ENCODE data around the gene PPP2R5D. TPM values are rescaled to one million over a fixed set of nuclear protein-coding genes. Genes with fewer than 3 reads are reported as not detected.

Gene PPP2R5D
- 35.6 and 39.7 TPM in 2 replicates for total RNA-seq

DNA sequence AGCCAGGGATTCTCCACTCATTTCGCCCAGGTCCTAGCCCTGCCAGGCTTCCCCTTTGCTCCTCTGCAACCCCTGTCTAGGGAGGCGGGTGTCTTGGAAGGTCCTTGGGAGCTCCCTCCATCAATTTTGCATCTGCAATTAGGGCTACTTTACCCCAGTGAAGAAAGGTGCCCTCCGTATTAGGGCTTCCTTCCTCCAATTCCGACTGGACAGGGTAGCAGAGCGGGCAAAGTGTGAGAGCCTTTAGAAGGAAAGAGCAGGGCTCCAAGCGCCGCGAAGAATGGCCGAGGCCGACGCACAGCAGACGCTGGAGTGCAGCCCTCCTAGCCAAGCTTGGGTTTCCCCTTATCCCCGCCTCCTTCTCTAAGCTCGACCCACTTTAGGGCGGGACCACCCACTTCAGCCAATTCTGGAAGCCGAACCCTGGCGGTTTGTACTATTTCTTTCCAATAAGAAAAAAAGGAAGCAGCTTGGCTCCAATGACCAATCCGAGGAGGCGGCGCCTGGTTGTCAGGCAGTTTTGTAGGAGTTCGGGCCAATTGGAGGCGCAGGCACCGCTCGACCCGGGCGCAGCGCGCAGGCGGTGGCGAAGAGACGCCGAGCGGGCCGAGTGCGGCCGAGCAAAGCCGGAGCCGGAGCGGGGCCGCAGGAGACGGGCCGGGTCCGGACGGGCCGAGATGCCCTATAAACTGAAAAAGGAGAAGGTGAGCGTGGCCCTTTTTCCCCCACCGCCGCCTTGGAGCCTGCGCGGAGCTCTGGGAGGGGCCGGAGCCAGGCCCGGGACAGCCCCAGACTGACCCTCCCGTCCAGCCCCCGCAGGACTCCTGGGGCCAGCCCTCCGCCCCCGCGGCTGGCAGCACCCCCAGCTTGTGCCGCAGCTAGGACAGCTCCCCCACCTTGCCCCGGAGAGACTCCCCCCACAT is at the start of gene PPP2R5D:
PPP2R5D (plus strand) TSS at position 570 of the 923 bp plus-strand sequence; CDS start at position 678, 108 bp downstream.

DNA sequence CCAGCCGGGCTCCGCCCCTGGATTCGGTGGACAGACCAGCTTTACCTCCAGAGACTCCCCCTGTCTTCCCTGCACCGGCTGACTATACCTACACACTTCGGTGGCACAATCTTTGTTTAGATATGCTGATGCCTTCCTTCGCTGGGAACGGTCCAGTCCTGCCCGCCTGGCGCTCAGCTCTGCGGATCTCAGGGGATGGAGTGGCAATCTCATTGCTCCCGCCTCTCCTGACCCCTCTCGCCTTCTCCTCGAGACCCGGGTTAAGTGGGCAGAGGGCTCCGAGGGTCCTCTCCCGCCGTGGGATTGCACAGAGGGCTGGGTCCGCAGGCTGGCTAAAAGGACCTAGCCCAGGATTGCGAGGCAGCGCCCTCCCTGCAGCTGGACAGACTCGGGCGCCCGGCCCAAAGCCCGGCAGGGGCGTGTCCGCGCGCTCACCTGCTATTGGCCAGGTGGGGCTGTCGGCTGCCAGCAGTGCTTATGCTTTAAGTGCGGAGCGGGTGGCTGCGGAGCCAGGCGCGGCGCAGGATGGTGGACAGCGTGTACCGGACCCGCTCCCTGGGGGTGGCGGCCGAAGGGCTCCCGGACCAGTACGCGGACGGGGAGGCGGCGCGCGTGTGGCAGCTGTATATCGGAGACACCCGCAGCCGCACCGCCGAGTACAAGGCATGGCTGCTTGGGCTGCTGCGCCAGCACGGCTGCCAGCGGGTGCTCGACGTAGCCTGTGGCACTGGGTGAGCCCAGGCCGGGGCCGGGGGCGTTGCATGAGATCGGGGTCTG is 23.9 kb upstream of the PPP2R5D start, which contains the start of gene GNMT:
GNMT (plus strand) TSS at position 512 of the 777 bp plus-strand sequence; CDS start at position 526, 14 bp downstream.

DNA sequence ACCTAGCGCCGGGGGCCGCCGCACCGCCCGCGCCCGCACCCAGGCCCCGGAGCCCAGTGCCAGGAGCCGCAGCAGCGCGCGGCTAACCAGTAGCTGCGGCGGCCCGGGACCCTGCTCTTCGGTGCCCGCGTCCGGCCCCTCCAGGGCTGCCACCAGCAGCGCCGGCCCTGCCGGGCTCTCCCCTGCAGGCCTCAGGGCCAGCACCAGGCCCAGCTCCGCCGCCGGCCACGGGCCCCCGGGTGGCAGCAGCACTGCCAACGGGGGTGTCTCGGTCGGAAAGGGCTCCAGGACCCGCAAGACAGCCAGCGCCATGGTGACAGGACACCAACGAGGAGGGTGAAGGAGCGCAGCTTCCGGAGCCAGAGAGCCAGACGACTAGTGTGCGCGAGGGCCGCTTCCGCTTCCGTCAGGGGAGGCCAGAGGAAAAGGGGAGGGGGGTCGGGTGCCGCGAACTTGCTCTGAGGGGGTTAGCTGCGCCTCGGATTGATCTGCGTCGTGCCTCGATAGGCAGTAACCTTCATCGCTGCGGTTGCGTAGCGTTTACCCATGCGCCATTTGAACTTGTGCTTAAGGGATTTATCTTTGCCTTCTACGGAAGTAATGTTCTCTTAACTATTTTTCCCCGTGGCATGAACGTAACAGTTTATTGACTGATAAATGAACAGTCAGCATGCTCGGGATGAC is 5.4 kb upstream of the PPP2R5D start, which contains the start of gene PEX6:
PEX6 (minus strand) TSS at position 343 of the 684 bp plus-strand sequence; CDS start at position 312, 31 bp downstream.

DNA sequence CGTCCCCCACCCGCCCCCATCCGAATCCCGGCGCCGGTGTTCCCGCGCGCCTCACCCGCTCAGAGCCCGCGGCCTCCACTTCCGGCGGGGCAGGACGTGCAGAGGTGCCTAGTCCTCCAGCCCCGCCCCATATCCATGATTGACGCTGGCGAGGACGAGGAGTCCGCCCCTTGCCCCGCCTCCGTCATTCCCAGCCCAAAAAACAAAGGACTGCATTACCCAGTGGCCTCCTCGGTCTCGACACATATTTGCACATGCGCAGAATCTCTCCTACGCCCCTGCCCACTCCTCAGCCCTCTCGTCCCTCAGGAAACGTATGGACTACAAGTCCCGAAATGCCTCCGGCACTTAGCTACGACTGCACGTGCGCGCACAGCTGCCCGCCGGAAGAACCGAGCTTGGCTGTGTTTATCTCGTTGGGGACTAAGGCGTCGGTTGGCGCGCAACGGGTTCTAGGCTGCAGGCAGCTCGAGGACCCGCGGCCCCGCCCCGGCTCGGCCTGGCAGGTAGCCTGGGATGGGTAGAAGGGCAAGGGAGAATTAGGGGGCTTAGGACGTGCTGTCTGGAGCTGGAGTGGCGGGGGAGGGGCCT is 29.6 kb downstream of the PPP2R5D start, which contains the start of the genes KLHDC3 and MEA1:
KLHDC3 (plus strand) TSS at position 407 of the 591 bp plus-strand sequence. CDS start 2,944 bp downstream, outside the sequence.
MEA1 (minus strand) TSS at position 104 of the 591 bp plus-strand sequence. CDS start 133 bp downstream, outside the sequence.

DNA sequence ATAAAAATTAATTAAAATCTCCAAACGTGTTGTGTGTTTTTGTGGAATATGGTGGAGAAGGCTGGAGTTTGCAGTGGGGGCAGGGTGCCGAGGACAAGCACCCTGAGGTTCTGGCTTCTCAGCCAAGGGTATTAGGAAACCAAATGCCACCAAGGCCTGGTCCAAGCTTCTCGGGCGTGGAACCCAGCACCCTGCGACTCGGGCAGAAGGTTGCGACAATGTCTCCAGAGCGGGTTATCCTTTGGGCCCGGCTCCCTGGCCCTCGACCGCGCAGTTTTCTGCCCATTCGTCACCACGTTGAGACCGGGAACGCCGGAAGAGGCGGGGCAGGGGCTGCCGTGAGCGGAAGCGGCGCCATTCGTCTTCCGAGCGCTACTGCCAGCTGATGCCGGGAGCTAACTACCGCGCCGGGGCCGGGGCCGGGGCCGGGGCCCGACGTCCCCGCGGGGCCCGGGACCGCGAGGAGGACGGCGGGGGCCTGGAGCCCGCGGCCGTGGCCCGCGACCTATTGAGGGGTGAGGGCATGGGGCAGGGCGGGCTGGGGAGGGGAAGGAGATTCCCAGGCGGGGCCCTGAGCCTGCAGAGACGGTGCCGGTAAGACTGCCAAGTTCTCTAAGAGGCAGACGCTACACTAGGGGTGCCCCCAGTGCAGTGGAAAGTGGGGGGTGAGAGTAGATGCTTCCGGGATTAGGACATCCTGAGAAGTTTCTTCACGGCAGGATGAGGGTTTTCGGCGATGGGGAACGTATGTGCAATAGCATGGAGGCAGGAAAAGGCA is 37.1 kb downstream of the PPP2R5D start, which contains the start of gene RRP36:
RRP36 (plus strand) TSS at position 354 of the 778 bp plus-strand sequence; CDS start at position 386, 32 bp downstream.

DNA sequence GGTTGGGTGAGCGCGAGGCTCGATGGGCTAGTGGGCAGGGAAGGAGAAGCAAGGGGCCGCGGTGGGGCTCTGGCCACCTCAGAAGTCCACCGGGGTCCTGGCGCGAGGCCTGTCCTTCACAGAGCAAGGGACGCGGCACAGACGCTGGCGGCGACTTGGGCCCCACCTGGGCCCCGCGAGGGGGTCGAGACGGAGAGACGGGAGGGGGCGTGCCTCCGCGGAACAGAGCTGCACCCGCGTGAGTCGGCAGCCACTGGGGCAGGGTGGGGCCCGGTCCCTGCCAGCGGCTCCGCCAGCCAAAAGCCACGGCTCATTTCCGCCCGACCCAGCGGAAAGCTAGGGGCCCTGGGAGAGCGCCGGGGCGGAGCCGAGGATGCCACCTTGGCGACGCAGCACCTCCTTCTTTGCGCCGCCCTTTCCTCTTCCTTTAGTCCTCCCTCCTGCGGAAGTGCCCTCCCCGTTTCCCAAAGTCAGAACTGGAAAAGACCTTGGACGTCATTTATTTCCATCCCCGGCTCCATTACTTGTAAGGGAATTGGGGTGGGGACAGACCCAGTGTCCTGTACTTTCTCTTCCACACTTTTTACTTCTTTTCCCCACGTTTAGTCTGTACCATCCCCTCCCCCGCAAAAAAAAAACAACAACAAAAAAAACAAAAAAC is 69.3 kb downstream of the PPP2R5D start, which contains the start of gene CUL7:
CUL7 (minus strand) TSS at position 307 of the 661 bp plus-strand sequence. CDS start 1,063 bp downstream, outside the sequence.

DNA sequence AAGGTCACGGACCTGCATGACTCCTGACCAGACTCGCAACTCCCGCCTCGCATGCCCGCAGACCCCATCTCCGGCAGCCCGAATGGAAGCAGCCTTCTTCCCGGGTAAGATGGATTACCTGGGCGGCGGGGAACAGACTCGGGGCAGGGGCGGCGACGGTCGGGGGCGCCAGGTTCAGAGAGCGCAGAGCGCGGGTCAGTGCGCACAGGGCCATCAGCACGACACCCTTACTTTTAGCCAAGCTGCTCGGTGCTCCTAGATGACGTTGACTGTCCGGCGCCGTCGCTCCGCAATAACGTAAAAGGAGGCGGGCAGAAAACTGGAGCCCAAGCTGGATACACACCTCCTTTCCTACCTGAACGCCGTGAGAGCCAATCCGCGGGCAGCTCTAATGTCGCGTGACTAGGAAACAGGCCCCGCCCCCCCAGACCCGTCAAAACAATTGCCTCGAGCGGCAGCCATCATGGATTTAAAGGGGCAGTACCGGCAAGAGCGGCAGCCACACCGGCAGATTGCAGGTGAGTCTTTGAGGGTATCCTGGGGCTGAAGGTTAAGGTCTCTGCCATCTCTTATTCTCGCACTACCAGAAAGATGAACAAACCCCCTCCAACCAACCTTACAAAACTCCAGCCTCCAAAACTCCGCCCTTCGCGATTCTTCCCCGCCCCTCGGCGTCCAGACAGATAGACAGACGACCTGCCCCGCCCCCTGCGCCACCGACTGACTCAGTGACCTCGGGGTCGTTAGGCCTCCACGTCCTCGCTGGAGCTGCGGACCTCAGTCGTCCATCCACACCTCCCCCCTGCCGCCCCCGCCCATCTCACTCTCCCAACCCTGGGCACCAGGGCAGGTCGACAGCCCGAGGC is 75.0 kb downstream of the PPP2R5D start, which contains the start of the genes KLC4 and MRPL2:
KLC4 (plus strand) TSS at position 464 of the 866 bp plus-strand sequence. CDS start 1,705 bp downstream, outside the sequence.
MRPL2 (minus strand) TSS at position 267 of the 866 bp plus-strand sequence; CDS start at position 214, 53 bp downstream.

Other genes starting within 250 kb of the PPP2R5D start
- 25.3 and 34.7 TPM in 2 replicates for gene TBCC, start 238.5 kb upstream of the PPP2R5D start, total RNA-seq
- 3.6 and 4.2 TPM in 2 replicates for gene BICRAL, start 202.5 kb upstream of the PPP2R5D start, total RNA-seq
- gene RPL7L1, start 105.0 kb upstream of the PPP2R5D start, total RNA-seq: 95.1 and 98.3 TPM in 2 replicates
- not detected in 2 replicates for gene PTCRA, start 68.5 kb upstream of the PPP2R5D start, total RNA-seq
- 24.3 and 26.7 TPM in 2 replicates for gene CNPY3, start 55.1 kb upstream of the PPP2R5D start, total RNA-seq
- gene GNMT, start 23.8 kb upstream of the PPP2R5D start, total RNA-seq: not detected in 2 replicates
- 11.0 and 16.2 TPM in 2 replicates for gene PEX6, start 5.4 kb upstream of the PPP2R5D start, total RNA-seq
- gene MEA1, start 29.4 kb downstream of the PPP2R5D start, total RNA-seq: 75.2 and 88.8 TPM in 2 replicates
- 99.6 and 118 TPM in 2 replicates for gene KLHDC3, start 29.7 kb downstream of the PPP2R5D start, total RNA-seq
- 68.4 and 69.9 TPM in 2 replicates for gene RRP36, start 37.1 kb downstream of the PPP2R5D start, total RNA-seq
- 27.1 and 30.5 TPM in 2 replicates for gene CUL7, start 69.3 kb downstream of the PPP2R5D start, total RNA-seq
- 14.3 and 17.7 TPM in 2 replicates for gene MRPL2, start 74.9 kb downstream of the PPP2R5D start, total RNA-seq
- gene KLC4, start 75.1 kb downstream of the PPP2R5D start, total RNA-seq: 9.4 and 13.6 TPM in 2 replicates
- gene PTK7, start 91.7 kb downstream of the PPP2R5D start, total RNA-seq: 82.6 and 84.1 TPM in 2 replicates
- gene SRF, start 186.7 kb downstream of the PPP2R5D start, total RNA-seq: 21.5 and 27.3 TPM in 2 replicates
- gene CUL9, start 197.6 kb downstream of the PPP2R5D start, total RNA-seq: 10.9 and 16.4 TPM in 2 replicates
- gene DNPH1, start 244.9 kb downstream of the PPP2R5D start, total RNA-seq: 60.7 and 96.4 TPM in 2 replicates

All from cardiac atrium fibroblast (primary cell).